ENCODE results near the gene DDX18.

GRCh38 chr2:117853316-117853715 is 38.8 kb downstream of the DDX18 start:
- TF ChIP-seq CTCF (IDR thresholded peaks at IDR 0.05; ENCODE audit: low read length), result no peak
- no peak for TF ChIP-seq EZH2 (optimal IDR thresholded peaks at IDR 0.05; ENCODE audit: low read depth, low read length)
